ENCODE results near the gene RGS17. TPM values are rescaled to one million over a fixed set of nuclear protein-coding genes. Genes with fewer than 3 reads are reported as not detected.

Gene RGS17
- total RNA-seq, 1 experiment from 2014 or later, result 3.2 TPM

DNA sequence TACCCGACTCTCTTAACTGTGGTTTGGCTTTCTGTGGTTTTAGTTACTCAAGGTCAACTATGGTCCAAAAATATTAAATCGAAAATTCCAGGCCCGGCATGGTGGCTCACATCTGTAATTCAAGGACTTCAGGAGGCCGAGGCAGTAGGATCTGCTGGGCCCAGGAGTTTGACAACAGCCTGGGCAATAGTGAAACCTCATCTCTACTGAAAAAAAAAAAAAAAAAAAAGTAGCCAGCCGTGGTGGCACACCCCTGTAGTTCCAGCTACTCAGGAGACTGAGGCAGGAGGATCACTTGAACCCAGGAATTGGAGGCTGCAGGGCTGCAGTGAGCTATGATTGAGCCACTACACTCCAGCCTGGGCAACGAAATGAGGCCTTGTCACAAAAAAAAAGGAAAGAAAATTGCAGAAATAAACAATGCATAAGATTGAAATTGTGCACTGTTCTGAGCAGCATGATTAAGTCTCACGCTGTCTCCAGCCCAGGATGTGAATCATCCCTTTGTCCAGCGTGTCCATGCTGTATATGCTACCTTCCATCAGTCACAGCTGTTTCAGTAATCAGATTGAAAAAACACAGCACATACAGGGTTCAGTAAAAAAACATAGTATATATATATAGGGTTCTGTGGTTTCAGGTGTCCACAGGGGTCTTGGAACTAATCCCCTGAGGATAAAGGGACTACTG, 40.7 kb downstream of the RGS17 start:
- H4K8ac ChIP-seq (replicated peaks; ENCODE audit: insufficient read length, low read depth, low read length), result no peak overlapping the region
- Mint-ChIP-seq H3K4me3 (no peak overlapping the region), H3K4me1 (no peaks in the 10 kb centered on the region), H3K27ac (no peak overlapping the region), H3K36me3 (ENCODE audit: insufficient read depth in 1 of 3, low read depth in 3 of 3) (no peaks in the 10 kb centered on the region), H3K9me3 (no peaks in the 10 kb centered on the region), H3K27me3 (ENCODE audit: low read depth) (no peaks in the 10 kb centered on the region)
- H2BK12ac ChIP-seq (ENCODE audit: insufficient read length, low read depth, low read length), result no peak overlapping the region
- H3K23ac ChIP-seq (ENCODE audit: insufficient read length, low read depth, low read length), result no peak overlapping the region
- H4K20me1 ChIP-seq (ENCODE audit: control insufficient read depth, insufficient read depth, insufficient read length), result no peaks in the 10 kb centered on the region
- no CpG with 5 or more reads among the region's 8 CpGs for WGBS (ENCODE audit: extremely low coverage, insufficient read length, low lambda C conversion rate)
- DNase-seq, result no peak
- no peak overlapping the region for H2AK5ac ChIP-seq (ENCODE audit: insufficient read length, low read length)
- H2BK5ac ChIP-seq (ENCODE audit: insufficient read length, low read length), result no peak overlapping the region
- H3K79me1 ChIP-seq (ENCODE audit: insufficient read depth, low read depth, low read length, poor library complexity, severe bottlenecking), result no peaks in the 10 kb centered on the region
- H2BK15ac ChIP-seq (ENCODE audit: low read depth, low read length), result no peak overlapping the region
- H3K9ac ChIP-seq (ENCODE audit: extremely low read depth, insufficient read length, low read length), result no peak overlapping the region
- H3K27me3 ChIP-seq (ENCODE audit: insufficient read depth, low read length), result no peaks in the 10 kb centered on the region
- H3K4me2 ChIP-seq (ENCODE audit: insufficient read depth, insufficient read length, low read length), result no peak overlapping the region
- no peak overlapping the region for H2BK20ac ChIP-seq (ENCODE audit: low read depth, low read length, poor library complexity, severe bottlenecking)
- no peak overlapping the region for H3K27ac ChIP-seq (ENCODE audit: insufficient read length, low read depth, low read length)
- TF ChIP-seq, protein P1, sequence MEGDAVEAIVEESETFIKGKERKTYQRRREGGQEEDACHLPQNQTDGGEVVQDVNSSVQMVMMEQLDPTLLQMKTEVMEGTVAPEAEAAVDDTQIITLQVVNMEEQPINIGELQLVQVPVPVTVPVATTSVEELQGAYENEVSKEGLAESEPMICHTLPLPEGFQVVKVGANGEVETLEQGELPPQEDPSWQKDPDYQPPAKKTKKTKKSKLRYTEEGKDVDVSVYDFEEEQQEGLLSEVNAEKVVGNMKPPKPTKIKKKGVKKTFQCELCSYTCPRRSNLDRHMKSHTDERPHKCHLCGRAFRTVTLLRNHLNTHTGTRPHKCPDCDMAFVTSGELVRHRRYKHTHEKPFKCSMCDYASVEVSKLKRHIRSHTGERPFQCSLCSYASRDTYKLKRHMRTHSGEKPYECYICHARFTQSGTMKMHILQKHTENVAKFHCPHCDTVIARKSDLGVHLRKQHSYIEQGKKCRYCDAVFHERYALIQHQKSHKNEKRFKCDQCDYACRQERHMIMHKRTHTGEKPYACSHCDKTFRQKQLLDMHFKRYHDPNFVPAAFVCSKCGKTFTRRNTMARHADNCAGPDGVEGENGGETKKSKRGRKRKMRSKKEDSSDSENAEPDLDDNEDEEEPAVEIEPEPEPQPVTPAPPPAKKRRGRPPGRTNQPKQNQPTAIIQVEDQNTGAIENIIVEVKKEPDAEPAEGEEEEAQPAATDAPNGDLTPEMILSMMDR (conservative IDR thresholded peaks at IDR 0.05), result no peak
- H3K56ac ChIP-seq (ENCODE audit: insufficient read length, low read depth, low read length), result no peak overlapping the region
- H3K4ac ChIP-seq (ENCODE audit: low read depth, low read length), result no peak overlapping the region
- H3K18ac ChIP-seq (ENCODE audit: insufficient read length, low read depth, low read length), result no peak overlapping the region
- H3K14ac ChIP-seq (ENCODE audit: insufficient read depth, low read length), result no peak overlapping the region
- H4K5ac ChIP-seq (ENCODE audit: insufficient read length, low read depth, low read length), result no peak overlapping the region
- no peak overlapping the region for H2BK120ac ChIP-seq (ENCODE audit: low read depth, low read length, poor library complexity, severe bottlenecking)
- H3K9me3 ChIP-seq (ENCODE audit: control insufficient read depth, low read depth, low read length), result no peaks in the 10 kb centered on the region
- no peak overlapping the region for H4K91ac ChIP-seq (ENCODE audit: insufficient read length, low read depth, low read length)
- H3K79me2 ChIP-seq (ENCODE audit: insufficient read depth, low read length), result no peaks in the 10 kb centered on the region
- no peak overlapping the region for H2AFZ ChIP-seq (ENCODE audit: low read length)
- no peaks in the 10 kb centered on the region for H3K4me1 ChIP-seq (ENCODE audit: insufficient read depth, low read length)
- H3K23me2 ChIP-seq (ENCODE audit: insufficient read length, low read depth, low read length, poor library complexity, severe bottlenecking), result no peaks in the 10 kb centered on the region
- H3T11ph ChIP-seq (ENCODE audit: low read length), result no peak overlapping the region
